ENCODE results near the gene CYB561D1.

DNA sequence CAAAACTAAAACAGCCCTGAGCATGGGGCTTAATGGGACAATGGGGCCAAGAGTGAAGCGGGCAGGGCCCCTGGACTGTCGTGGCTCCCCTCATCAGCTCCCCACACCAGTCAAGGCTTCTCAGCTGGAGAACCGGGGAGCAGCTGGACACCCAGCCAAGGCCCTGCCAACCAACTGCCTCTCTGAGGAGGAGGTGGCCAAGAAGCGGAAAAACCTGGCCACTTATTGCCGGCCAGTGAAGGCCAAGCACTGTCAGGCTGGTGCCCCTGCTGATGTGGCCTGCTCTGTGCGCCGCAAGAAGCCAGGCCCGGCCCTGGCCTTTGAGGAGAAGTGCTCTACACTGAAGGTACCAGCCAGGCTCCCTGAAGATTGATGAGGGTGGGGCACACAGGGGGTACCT lies 2.5 kb upstream of the CYB561D1 start:
- TF ChIP-seq, protein P1, sequence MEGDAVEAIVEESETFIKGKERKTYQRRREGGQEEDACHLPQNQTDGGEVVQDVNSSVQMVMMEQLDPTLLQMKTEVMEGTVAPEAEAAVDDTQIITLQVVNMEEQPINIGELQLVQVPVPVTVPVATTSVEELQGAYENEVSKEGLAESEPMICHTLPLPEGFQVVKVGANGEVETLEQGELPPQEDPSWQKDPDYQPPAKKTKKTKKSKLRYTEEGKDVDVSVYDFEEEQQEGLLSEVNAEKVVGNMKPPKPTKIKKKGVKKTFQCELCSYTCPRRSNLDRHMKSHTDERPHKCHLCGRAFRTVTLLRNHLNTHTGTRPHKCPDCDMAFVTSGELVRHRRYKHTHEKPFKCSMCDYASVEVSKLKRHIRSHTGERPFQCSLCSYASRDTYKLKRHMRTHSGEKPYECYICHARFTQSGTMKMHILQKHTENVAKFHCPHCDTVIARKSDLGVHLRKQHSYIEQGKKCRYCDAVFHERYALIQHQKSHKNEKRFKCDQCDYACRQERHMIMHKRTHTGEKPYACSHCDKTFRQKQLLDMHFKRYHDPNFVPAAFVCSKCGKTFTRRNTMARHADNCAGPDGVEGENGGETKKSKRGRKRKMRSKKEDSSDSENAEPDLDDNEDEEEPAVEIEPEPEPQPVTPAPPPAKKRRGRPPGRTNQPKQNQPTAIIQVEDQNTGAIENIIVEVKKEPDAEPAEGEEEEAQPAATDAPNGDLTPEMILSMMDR (IDR thresholded peaks at IDR 0.05; ENCODE audit: insufficient read depth, low read length) = no peak
- TF ChIP-seq SPI1 (IDR thresholded peaks at IDR 0.05; ENCODE audit: borderline replicate concordance, low read depth) = no peak
- no peak for TF ChIP-seq GABPA (IDR thresholded peaks at IDR 0.05; ENCODE audit: low read depth)
- TF ChIP-seq, protein P2, sequence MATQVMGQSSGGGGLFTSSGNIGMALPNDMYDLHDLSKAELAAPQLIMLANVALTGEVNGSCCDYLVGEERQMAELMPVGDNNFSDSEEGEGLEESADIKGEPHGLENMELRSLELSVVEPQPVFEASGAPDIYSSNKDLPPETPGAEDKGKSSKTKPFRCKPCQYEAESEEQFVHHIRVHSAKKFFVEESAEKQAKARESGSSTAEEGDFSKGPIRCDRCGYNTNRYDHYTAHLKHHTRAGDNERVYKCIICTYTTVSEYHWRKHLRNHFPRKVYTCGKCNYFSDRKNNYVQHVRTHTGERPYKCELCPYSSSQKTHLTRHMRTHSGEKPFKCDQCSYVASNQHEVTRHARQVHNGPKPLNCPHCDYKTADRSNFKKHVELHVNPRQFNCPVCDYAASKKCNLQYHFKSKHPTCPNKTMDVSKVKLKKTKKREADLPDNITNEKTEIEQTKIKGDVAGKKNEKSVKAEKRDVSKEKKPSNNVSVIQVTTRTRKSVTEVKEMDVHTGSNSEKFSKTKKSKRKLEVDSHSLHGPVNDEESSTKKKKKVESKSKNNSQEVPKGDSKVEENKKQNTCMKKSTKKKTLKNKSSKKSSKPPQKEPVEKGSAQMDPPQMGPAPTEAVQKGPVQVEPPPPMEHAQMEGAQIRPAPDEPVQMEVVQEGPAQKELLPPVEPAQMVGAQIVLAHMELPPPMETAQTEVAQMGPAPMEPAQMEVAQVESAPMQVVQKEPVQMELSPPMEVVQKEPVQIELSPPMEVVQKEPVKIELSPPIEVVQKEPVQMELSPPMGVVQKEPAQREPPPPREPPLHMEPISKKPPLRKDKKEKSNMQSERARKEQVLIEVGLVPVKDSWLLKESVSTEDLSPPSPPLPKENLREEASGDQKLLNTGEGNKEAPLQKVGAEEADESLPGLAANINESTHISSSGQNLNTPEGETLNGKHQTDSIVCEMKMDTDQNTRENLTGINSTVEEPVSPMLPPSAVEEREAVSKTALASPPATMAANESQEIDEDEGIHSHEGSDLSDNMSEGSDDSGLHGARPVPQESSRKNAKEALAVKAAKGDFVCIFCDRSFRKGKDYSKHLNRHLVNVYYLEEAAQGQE (IDR thresholded peaks at IDR 0.05; ENCODE audit: insufficient replicate concordance, low read depth) = no peak
- TF ChIP-seq POLR2AphosphoS5 (IDR thresholded peaks at IDR 0.05; ENCODE audit: low read depth) = no peak

Measured in HL-60 (cell line).